HCT116 (cell line): ENCODE measurements around the gene FDXACB1. TPM values are rescaled to one million over a fixed set of nuclear protein-coding genes. Genes with fewer than 3 reads are reported as not detected.

Source experiments
- ATAC-seq: fragments of 200-7000 bp; cut with Tn5 transposase; 2 replicates; pipeline ENCODE4 v1.9.1; 2020; ENCODE audit warnings: mild to moderate bottlenecking, moderate library complexity
- BruUV-seq: library from RNA; stranded (reverse); fragments of 400-500 nt; replicated peaks from 2 replicates; lab custom pipeline; 2021; lab: Mats Ljungman, UMichigan
- CTCF ChIA-PET: fragments of 300-600 bp; sonication (Branson Sonifier 250); formaldehyde crosslinking; loops from one replicate; lab custom pipeline; 2021; ENCODE audit warnings: antibody characterized with exemption; lab: Charles Lee
- POLR2A ChIA-PET: fragments of 300-600, 350-600 bp; sonication (Branson Sonifier 250); formaldehyde crosslinking; loops from one replicate; lab custom pipeline; 2021; ENCODE audit warnings: antibody characterized with exemption; lab: Charles Lee
- RAD21 ChIA-PET, 2 experiments: fragments of 300-600 bp; sonication (Branson Sonifier 250); formaldehyde crosslinking; loops; one replicate each; lab custom pipeline; 2023; ENCODE audit warnings: low total read pairs in 2 of 2; ENCODE audit not compliant: uncharacterized antibody in 2 of 2, unreplicated experiment in 2 of 2, low non-redundant PET in 1 of 2; lab: Charles Lee
- DNase-seq: peaks from one replicate; pipeline ENCODE4 v3.0.0-alpha.2; 2010; ENCODE audit warnings: low read depth, low spot score
- H2AFZ ChIP-seq: fragments of 200-600 bp; shearing (Covaris generic), sonication (generic); 2 replicates; pipeline ENCODE4 v1.6.1; 2017; ENCODE audit warnings: low read depth, mixed run types, mixed read lengths, antibody characterized with exemption, low read length; ENCODE audit not compliant: poor library complexity, severe bottlenecking
- H3K27ac ChIP-seq: 2 replicates; pipeline ENCODE4 v1.5.1; 2012; ENCODE audit warnings: low read depth, low read length
- H3K27me3 ChIP-seq: fragments of 200-600 bp; sonication (generic); 2 replicates; pipeline ENCODE4 v1.6.1; 2016; ENCODE audit warnings: mixed run types, low read length, mixed read lengths; ENCODE audit not compliant: insufficient read depth
- H3K36me3 ChIP-seq, 2 experiments: fragments of 200-500 bp in 1 of 2; fragments of 200-600 bp in 1 of 2; sonication (Bioruptor generic) in 1 of 2; sonication (generic) in 1 of 2; 2 replicates each; pipeline versions ENCODE4 v1.5.1 to v1.6.1; 2014 to 2016; ENCODE audit warnings: low read length in 2 of 2, inconsistent platforms in 1 of 2, mixed read lengths in 1 of 2, mixed run types in 1 of 2; ENCODE audit not compliant: insufficient read depth in 2 of 2, control insufficient read depth in 1 of 2
- H3K4me1 ChIP-seq, 2 experiments: fragments of 200-600 bp in 1 of 2; sonication (generic) in 1 of 2; 2 replicates each; pipeline versions ENCODE4 v1.5.1 to v1.6.1; 2012 to 2017; ENCODE audit warnings: low read length in 2 of 2, inconsistent platforms in 1 of 2, mild to moderate bottlenecking in 1 of 2, mixed read lengths in 1 of 2, mixed run types in 1 of 2, moderate library complexity in 1 of 2; ENCODE audit not compliant: insufficient read depth in 2 of 2, control insufficient read depth in 1 of 2
- H3K4me2 ChIP-seq: fragments of 200-600 bp; sonication (generic); 2 replicates; pipeline ENCODE4 v1.6.1; 2017; ENCODE audit warnings: mixed run types, low read length, mixed read lengths
- H3K4me3 ChIP-seq, 2 experiments: fragments of 200-600 bp in 1 of 2; sonication (generic) in 1 of 2; replicated peaks in 1 of 2; 2 replicates each; pipeline ENCODE4 v1.5.1; 2011 to 2016; ENCODE audit warnings: low read length in 2 of 2, control low read depth in 1 of 2, low read depth in 1 of 2, mild to moderate bottlenecking in 1 of 2, mixed read lengths in 1 of 2, mixed run types in 1 of 2
- H3K79me2 ChIP-seq: fragments of 200-600 bp; sonication (generic); 2 replicates; pipeline ENCODE4 v1.6.1; 2017; ENCODE audit warnings: mild to moderate bottlenecking, mixed run types, low read length, moderate library complexity, mixed read lengths; ENCODE audit not compliant: insufficient read depth
- H3K9ac ChIP-seq: fragments of 200-600 bp; sonication (generic); 2 replicates; pipeline ENCODE4 v1.6.1; 2016; ENCODE audit warnings: low read length, mixed read lengths
- H3K9me2 ChIP-seq: fragments of 200-600 bp; sonication (generic), shearing (Covaris generic); 2 replicates; pipeline ENCODE4 v1.6.1; 2017; ENCODE audit warnings: mixed run types, mild to moderate bottlenecking, moderate library complexity; ENCODE audit not compliant: insufficient read depth
- H3K9me3 ChIP-seq, 2 experiments: fragments of 200-500 bp in 1 of 2; fragments of 200-600 bp in 1 of 2; sonication (Bioruptor generic) in 1 of 2; sonication (generic) in 1 of 2; 2 replicates each; pipeline ENCODE4 v1.6.1; 2014 to 2017; ENCODE audit warnings: low read length in 2 of 2, mixed read lengths in 2 of 2, inconsistent platforms in 1 of 2, low read depth in 1 of 2, mild to moderate bottlenecking in 1 of 2, mixed run types in 1 of 2, moderate library complexity in 1 of 2; ENCODE audit not compliant: control insufficient read depth in 1 of 2, insufficient read depth in 1 of 2
- H4K20me1 ChIP-seq: fragments of 200-600 bp; sonication (generic), shearing (Covaris generic); 2 replicates; pipeline ENCODE4 v1.6.1; 2017; ENCODE audit warnings: mixed run types, mild to moderate bottlenecking, moderate library complexity; ENCODE audit not compliant: insufficient read depth
- CEBPB ChIP-seq: IDR thresholded peaks from 2 replicates; pipeline ENCODE4 v1.6.1; 2012; ENCODE audit warnings: low read depth
- ELF1 ChIP-seq: IDR thresholded peaks from 2 replicates; pipeline ENCODE4 v1.6.1; 2012; ENCODE audit warnings: low read depth, borderline replicate concordance
- EZH2 ChIP-seq: fragments of 200-600 bp; sonication (generic); IDR thresholded peaks from 2 replicates; pipeline ENCODE4 v1.6.1; 2017; ENCODE audit warnings: antibody characterized with exemption, mixed run types
- EZH2phosphoT487 ChIP-seq: fragments of 200-600 bp; IDR thresholded peaks from 2 replicates; pipeline ENCODE4 v1.6.1; 2018; ENCODE audit warnings: antibody characterized with exemption, borderline replicate concordance
- FOSL1 ChIP-seq: IDR thresholded peaks from 2 replicates; pipeline ENCODE4 v1.6.1; 2012; ENCODE audit warnings: low read depth
- JUND ChIP-seq: IDR thresholded peaks from 2 replicates; pipeline ENCODE4 v1.6.1; 2012
- POLR2AphosphoS5 ChIP-seq: IDR thresholded peaks from 2 replicates; pipeline ENCODE4 v1.6.1; 2011; ENCODE audit warnings: mild to moderate bottlenecking, low read depth, low read length, moderate library complexity
- RAD21 ChIP-seq: IDR thresholded peaks from 2 replicates; pipeline ENCODE4 v1.6.1; 2012; ENCODE audit warnings: low read depth, mild to moderate bottlenecking
- SP1 ChIP-seq: IDR thresholded peaks from 2 replicates; pipeline ENCODE4 v1.6.1; 2012; ENCODE audit warnings: low read depth
- TCF7L2 ChIP-seq: IDR thresholded peaks from 2 replicates; pipeline ENCODE4 v1.7.0; 2011; ENCODE audit warnings: borderline replicate concordance, inconsistent platforms; ENCODE audit not compliant: insufficient read depth, insufficient read length; ENCODE audit errors: extremely low read depth
- YY1 ChIP-seq: IDR thresholded peaks from 2 replicates; pipeline ENCODE4 v1.6.1; 2011; ENCODE audit warnings: low read length, low read depth, moderate library complexity, mild to moderate bottlenecking; ENCODE audit not compliant: insufficient replicate concordance; ENCODE audit errors: extremely low read depth
- intact Hi-C: fragments of 100-400 bp; cut with micrococcal nuclease; formaldehyde crosslinking; loops from 2 replicates; pipeline ENCODE4 v1.10.0; 2022
- total RNA-seq: library from RNA; stranded (reverse); gene quantifications from one replicate; pipeline ENCODE4 v1.2.1, GENCODE V29; 2021; ENCODE audit not compliant: unreplicated experiment
- TF ChIP-seq, protein P1 (sequence below): IDR thresholded peaks from 2 replicates; pipeline ENCODE4 v1.6.1; 2011; ENCODE audit warnings: mild to moderate bottlenecking, low read length, moderate library complexity; ENCODE audit not compliant: insufficient replicate concordance; ENCODE audit errors: extremely low read depth
- TF ChIP-seq, protein P2 (sequence below), 3 experiments: fragments of 200-600 bp in 1 of 3; sonication (generic) in 1 of 3; IDR thresholded peaks in 2 of 3; conservative IDR thresholded peaks in 1 of 3; 2 replicates each; pipeline ENCODE4 v1.5.1; 2012 to 2017; ENCODE audit warnings: low read depth in 2 of 3, low read length in 2 of 3, antibody characterized with exemption in 1 of 3, borderline replicate concordance in 1 of 3, control low read depth in 1 of 3, mild to moderate bottlenecking in 1 of 3, mixed read lengths in 1 of 3, mixed run types in 1 of 3, moderate library complexity in 1 of 3; ENCODE audit not compliant: insufficient read depth in 1 of 3

The FDXACB1 gene
- total RNA-seq, 1 experiment from 2014 or later, result 3.8 TPM

DNA sequence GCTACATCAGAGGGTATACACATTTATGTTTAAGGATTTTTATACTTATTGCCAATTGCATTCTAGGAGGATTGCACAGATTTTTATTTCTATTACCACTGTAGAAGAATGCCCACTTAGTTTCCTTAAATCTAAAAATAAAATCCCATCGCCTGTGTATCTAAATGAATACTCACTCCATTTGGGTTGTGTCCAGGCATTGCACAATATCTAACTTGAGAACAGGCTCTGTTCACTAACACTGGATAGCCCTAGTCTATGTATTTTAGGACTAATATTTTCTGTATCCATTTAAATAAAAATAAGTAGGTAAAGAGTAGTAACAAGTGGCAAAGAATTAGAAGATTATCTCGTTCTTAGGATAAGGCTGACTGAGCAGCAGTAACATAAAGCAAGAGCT lies 43.8 kb upstream of the FDXACB1 start:
- Histone ChIP-seq H3K4me1 (peaks cover 15 to 32% of the 10 kb centered on the region in 2 experiments), H3K79me2 (no peaks in the 10 kb centered on the region), H3K9me2 (no peaks in the 10 kb centered on the region), H3K9me3 (no peaks in the 10 kb centered on the region), H3K27ac (no peak overlapping the region), H3K4me2 (no peak overlapping the region), H4K20me1 (no peaks in the 10 kb centered on the region), H3K4me3 (no peak overlapping the region), H2AFZ (no peak overlapping the region), H3K9ac (no peak overlapping the region), H3K27me3 (no peaks in the 10 kb centered on the region), H3K36me3 (no peaks in the 10 kb centered on the region)
- ChIA-PET CTCF (no interaction called here), RAD21 (no interaction called here), POLR2A (no interaction called here)
- intact Hi-C loops, result no loop called here
- TF ChIP-seq EZH2 (no peak), ELF1 (no peak), FOSL1 (no peak), RAD21 (no peak), EZH2phosphoT487 (no peak), SP1 (no peak), JUND (no peak), CEBPB (no peak), TCF7L2 (no peak), POLR2AphosphoS5 (no peak), YY1 (no peak)
- TF ChIP-seq, protein P1, sequence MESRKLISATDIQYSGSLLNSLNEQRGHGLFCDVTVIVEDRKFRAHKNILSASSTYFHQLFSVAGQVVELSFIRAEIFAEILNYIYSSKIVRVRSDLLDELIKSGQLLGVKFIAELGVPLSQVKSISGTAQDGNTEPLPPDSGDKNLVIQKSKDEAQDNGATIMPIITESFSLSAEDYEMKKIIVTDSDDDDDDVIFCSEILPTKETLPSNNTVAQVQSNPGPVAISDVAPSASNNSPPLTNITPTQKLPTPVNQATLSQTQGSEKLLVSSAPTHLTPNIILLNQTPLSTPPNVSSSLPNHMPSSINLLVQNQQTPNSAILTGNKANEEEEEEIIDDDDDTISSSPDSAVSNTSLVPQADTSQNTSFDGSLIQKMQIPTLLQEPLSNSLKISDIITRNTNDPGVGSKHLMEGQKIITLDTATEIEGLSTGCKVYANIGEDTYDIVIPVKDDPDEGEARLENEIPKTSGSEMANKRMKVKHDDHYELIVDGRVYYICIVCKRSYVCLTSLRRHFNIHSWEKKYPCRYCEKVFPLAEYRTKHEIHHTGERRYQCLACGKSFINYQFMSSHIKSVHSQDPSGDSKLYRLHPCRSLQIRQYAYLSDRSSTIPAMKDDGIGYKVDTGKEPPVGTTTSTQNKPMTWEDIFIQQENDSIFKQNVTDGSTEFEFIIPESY, result no peak
- TF ChIP-seq, protein P2, sequence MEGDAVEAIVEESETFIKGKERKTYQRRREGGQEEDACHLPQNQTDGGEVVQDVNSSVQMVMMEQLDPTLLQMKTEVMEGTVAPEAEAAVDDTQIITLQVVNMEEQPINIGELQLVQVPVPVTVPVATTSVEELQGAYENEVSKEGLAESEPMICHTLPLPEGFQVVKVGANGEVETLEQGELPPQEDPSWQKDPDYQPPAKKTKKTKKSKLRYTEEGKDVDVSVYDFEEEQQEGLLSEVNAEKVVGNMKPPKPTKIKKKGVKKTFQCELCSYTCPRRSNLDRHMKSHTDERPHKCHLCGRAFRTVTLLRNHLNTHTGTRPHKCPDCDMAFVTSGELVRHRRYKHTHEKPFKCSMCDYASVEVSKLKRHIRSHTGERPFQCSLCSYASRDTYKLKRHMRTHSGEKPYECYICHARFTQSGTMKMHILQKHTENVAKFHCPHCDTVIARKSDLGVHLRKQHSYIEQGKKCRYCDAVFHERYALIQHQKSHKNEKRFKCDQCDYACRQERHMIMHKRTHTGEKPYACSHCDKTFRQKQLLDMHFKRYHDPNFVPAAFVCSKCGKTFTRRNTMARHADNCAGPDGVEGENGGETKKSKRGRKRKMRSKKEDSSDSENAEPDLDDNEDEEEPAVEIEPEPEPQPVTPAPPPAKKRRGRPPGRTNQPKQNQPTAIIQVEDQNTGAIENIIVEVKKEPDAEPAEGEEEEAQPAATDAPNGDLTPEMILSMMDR (IDR thresholded peaks at IDR 0.05 in 2 of 3, conservative IDR thresholded peaks at IDR 0.05 in 1 of 3; ENCODE audit: borderline replicate concordance in 1 of 3, insufficient read depth in 1 of 3, low read depth in 2 of 3, low read length in 2 of 3), result no peak
- ATAC-seq (no peak), DNase-seq (no peak)
- BruUV-seq, result no TSS peak
